ENCODE results near the gene ZNF174. TPM values are rescaled to one million over a fixed set of nuclear protein-coding genes. Genes with fewer than 3 reads are reported as not detected.

The ZNF174 gene
- total and polyA plus RNA-seq, 2 of the 8 experiments (the other 6 are each of a cell fraction or from before 2014, with no cell fraction given) = 9.1 to 12.7 TPM

DNA sequence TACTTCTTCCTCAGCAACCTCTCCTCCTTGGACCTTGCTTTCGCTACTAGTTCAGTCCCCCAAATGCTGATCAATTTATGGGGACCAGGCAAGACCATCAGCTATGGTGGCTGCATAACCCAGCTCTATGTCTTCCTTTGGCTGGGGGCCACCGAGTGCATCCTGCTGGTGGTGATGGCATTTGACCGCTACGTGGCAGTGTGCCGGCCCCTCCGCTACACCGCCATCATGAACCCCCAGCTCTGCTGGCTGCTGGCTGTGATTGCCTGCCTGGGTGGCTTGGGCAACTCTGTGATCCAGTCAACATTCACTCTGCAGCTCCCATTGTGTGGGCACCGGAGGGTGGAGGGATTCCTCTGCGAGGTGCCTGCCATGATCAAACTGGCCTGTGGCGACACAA lies 44.9 kb upstream of the ZNF174 start:
- Histone ChIP-seq H3K4ac (replicated peaks; ENCODE audit: insufficient read length, low read depth, low read length) (no peak overlapping the region), H3K4me1 (replicated peaks in 1 of 4; ENCODE audit: control insufficient read depth in 3 of 4, insufficient read depth in 4 of 4, low read length in 3 of 4) (no peaks in the 10 kb centered on the region), H3K27me3 (replicated peaks in 1 of 4; ENCODE audit: control insufficient read depth in 3 of 4, extremely low read depth in 1 of 4, insufficient read depth in 3 of 4, low read length in 3 of 4) (peaks cover 0 to 2% (median 0%) of the 10 kb centered on the region in 4 experiments; a peak in 1 of 7 replicates), H4K5ac (ENCODE audit: insufficient read length, low read depth, low read length) (no peak overlapping the region), H3K79me1 (ENCODE audit: low read depth, low read length) (no peaks in the 10 kb centered on the region), H2BK20ac (ENCODE audit: low read length) (no peak overlapping the region), H2BK120ac (replicated peaks; ENCODE audit: low read depth, low read length) (no peak overlapping the region), H2BK12ac (ENCODE audit: low read depth, low read length) (no peak overlapping the region), H3K36me3 (ENCODE audit: control insufficient read depth in 2 of 4, insufficient read depth in 4 of 4, low read length in 3 of 4) (no peaks in the 10 kb centered on the region), H4K20me1 (replicated peaks in 1 of 2; ENCODE audit: control insufficient read depth in 1 of 2, insufficient read depth in 2 of 2, low read length in 2 of 2) (no peaks in the 10 kb centered on the region), H2BK5ac (ENCODE audit: low read depth, low read length) (no peak overlapping the region), H3K27ac (ENCODE audit: low read depth, low read length) (no peak overlapping the region), H2AK5ac (ENCODE audit: low read depth, low read length) (no peak overlapping the region), H4K91ac (replicated peaks; ENCODE audit: insufficient read length, low read length) (no peak overlapping the region), H2BK15ac (ENCODE audit: low read length) (no peak overlapping the region), H3K9ac (replicated peaks in 1 of 4; ENCODE audit: extremely low read depth in 1 of 4, low read depth in 3 of 4, low read length in 3 of 4) (no peak overlapping the region), H3K79me2 (ENCODE audit: control insufficient read depth in 1 of 2, insufficient read depth in 2 of 2, low read length in 2 of 2) (no peaks in the 10 kb centered on the region), H3K23ac (ENCODE audit: insufficient read length) (no peak overlapping the region), H3K56ac (replicated peaks; ENCODE audit: insufficient read length, low read depth, low read length) (no peak overlapping the region), H3K4me2 (ENCODE audit: insufficient read depth in 1 of 2, low read depth in 2 of 2, low read length in 2 of 2) (no peak overlapping the region), H3K9me3 (ENCODE audit: insufficient read depth in 2 of 2, low read depth in 1 of 2, low read length in 1 of 2) (peaks cover 32 to 42% of the 10 kb centered on the region in 2 experiments), H3K4me3 (ENCODE audit: extremely low read depth in 1 of 4, insufficient read depth in 2 of 4, low read depth in 3 of 4, low read length in 4 of 4) (no peak overlapping the region), H3K18ac (ENCODE audit: extremely low read depth, low read length) (no peak overlapping the region), H3K23me2 (ENCODE audit: low read depth, low read length) (no peaks in the 10 kb centered on the region), H4K8ac (ENCODE audit: extremely low read depth, insufficient read depth, low read length) (no peak overlapping the region), H3K14ac (ENCODE audit: insufficient read length) (no peak overlapping the region), H2AFZ (ENCODE audit: low read length) (no peak overlapping the region)
- POLR2A ChIA-PET (ENCODE audit: partially characterized antibody) = no interaction called here
- DNase-seq (ENCODE audit: low read depth in 1 of 2, low spot score in 2 of 2) (no peak), FAIRE-seq (no peak)
- no peak for TF ChIP-seq SAP30 (IDR thresholded peaks at IDR 0.05; ENCODE audit: insufficient read depth, insufficient replicate concordance, low read length)
- TF ChIP-seq CTBP2 (IDR thresholded peaks at IDR 0.05; ENCODE audit: borderline replicate concordance, insufficient read depth, insufficient read length, low read length) = no peak
- TF ChIP-seq CBX8 (IDR thresholded peaks at IDR 0.05; ENCODE audit: borderline replicate concordance, low read depth, low read length) = no peak
- TF ChIP-seq JUN (IDR thresholded peaks at IDR 0.05; ENCODE audit: low read depth, low read length) = no peak
- TF ChIP-seq TAF7 (optimal IDR thresholded peaks at IDR 0.05; ENCODE audit: borderline replicate concordance, low read depth, low read length) = no peak
- 95% methylated on average over 10 of the region's 10 CpGs; no CpG with 5 or more reads in 1 of the 2 experiments for WGBS, 2 experiments (ENCODE audit: extremely low coverage in 1 of 2, insufficient coverage in 1 of 2, insufficient read length in 1 of 2, insufficient replicate concordance in 2 of 2, low coverage in 1 of 2, low lambda C conversion rate in 2 of 2, missing lambda C conversion rate in 1 of 2)
- CTCF ChIA-PET (ENCODE audit: partially characterized antibody) = interaction anchor here (0.7 to 1.0 kb wide), 2 partner anchors 9 to 88 kb away, joined by 3 read pairs; no protein-coding TSS in a partner anchor

Measured in H1 (cell line).